Endothelial cell of umbilical vein (primary cell): ENCODE data around the gene DCAF5. TPM values are rescaled to one million over a fixed set of nuclear protein-coding genes. Genes with fewer than 3 reads are reported as not detected.
A peak's percentile ranks its signal among the peaks of the same experiment; 100 is the strongest.
"Not testable (repeated sequence)": the region's sequence is repeated elsewhere in the genome, so short reads cannot be mapped to it uniquely, and the experiment has no call there.

Experiments used
- BruUV-seq: library from RNA; stranded (reverse); fragments of 400-500 nt; replicated peaks from 2 replicates; lab custom pipeline; 2021; lab: Mats Ljungman, UMichigan
- CTCF ChIA-PET: fragments of 300-600, 350-600 bp; sonication (Branson Sonifier 250); formaldehyde crosslinking; loops from one replicate; lab custom pipeline; 2021; ENCODE audit warnings: antibody characterized with exemption, inconsistent platforms; lab: Charles Lee
- POLR2A ChIA-PET: fragments of 300-600, 350-600 bp; sonication (Branson Sonifier 250); formaldehyde crosslinking; loops from one replicate; lab custom pipeline; 2021; ENCODE audit warnings: antibody characterized with exemption, inconsistent platforms; lab: Charles Lee
- DNase-seq: peaks from one replicate; pipeline ENCODE4 v3.0.0-alpha.2; 2011; ENCODE audit warnings: low read depth, low spot score
- FAIRE-seq: peaks from 2 replicates; lab custom pipeline; 2011; peaks lifted over from hg19 to GRCh38; lab: Jason Lieb, UNC
- H2AFZ ChIP-seq: 2 replicates; pipeline ENCODE4 v1.6.0; 2012; ENCODE audit warnings: low read depth, low read length, control low read depth, inconsistent platforms
- H3K27ac ChIP-seq: 2 replicates; pipeline ENCODE4 v1.5.1; 2011; ENCODE audit warnings: low read depth, mild to moderate bottlenecking, control low read depth, low read length, moderate library complexity; ENCODE audit not compliant: insufficient read depth
- H3K27me3 ChIP-seq, 2 experiments: 2 replicates each; pipeline versions ENCODE4 v1.6.0 to v1.6.1; 2011; ENCODE audit warnings: low read length in 2 of 2, mixed read lengths in 1 of 2; ENCODE audit not compliant: control insufficient read depth in 2 of 2, insufficient read depth in 2 of 2
- H3K36me3 ChIP-seq, 2 experiments: 2 replicates in 1 of 2; 3 replicates in 1 of 2; pipeline ENCODE4 v1.5.1; 2011; ENCODE audit warnings: low read length in 2 of 2, mild to moderate bottlenecking in 1 of 2, moderate library complexity in 1 of 2; ENCODE audit not compliant: control insufficient read depth in 2 of 2, insufficient read depth in 2 of 2; ENCODE audit errors: extremely low read depth in 1 of 2
- H3K4me1 ChIP-seq: 3 replicates; pipeline ENCODE4 v1.5.1; 2011; ENCODE audit warnings: mild to moderate bottlenecking, low read length; ENCODE audit not compliant: control insufficient read depth, insufficient read depth; ENCODE audit errors: extremely low read depth
- H3K4me2 ChIP-seq: 2 replicates; pipeline ENCODE4 v1.6.1; 2011; ENCODE audit warnings: low read length, control low read depth, mixed read lengths; ENCODE audit not compliant: insufficient read depth
- H3K4me3 ChIP-seq, 3 experiments: fragments of 200-600 bp in 1 of 3; sonication (generic), shearing (Covaris generic) in 1 of 3; replicated peaks in 1 of 3; 2 replicates each; pipeline ENCODE4 v1.5.1; 2011 to 2016; ENCODE audit warnings: control low read depth in 3 of 3, low read length in 3 of 3, mild to moderate bottlenecking in 2 of 3, inconsistent platforms in 1 of 3, low read depth in 1 of 3, moderate library complexity in 1 of 3; ENCODE audit not compliant: insufficient read depth in 1 of 3
- H3K79me2 ChIP-seq: 2 replicates; pipeline ENCODE4 v1.6.0; 2012; ENCODE audit warnings: low read length, inconsistent platforms; ENCODE audit not compliant: control insufficient read depth, insufficient read depth
- H3K9ac ChIP-seq: replicated peaks from 2 replicates; pipeline ENCODE3; 2011; ENCODE audit warnings: low read length, control low read depth; ENCODE audit not compliant: insufficient read depth; ENCODE audit errors: extremely low read depth
- H3K9me1 ChIP-seq: replicated peaks from 3 replicates; pipeline ENCODE4 v1.6.0; 2011; ENCODE audit warnings: mild to moderate bottlenecking, low read length; ENCODE audit not compliant: control insufficient read depth, insufficient read depth; ENCODE audit errors: extremely low read depth
- H3K9me3 ChIP-seq: replicated peaks from 2 replicates; pipeline ENCODE4 v1.5.1; 2012; ENCODE audit warnings: low read length, inconsistent platforms; ENCODE audit not compliant: control insufficient read depth, insufficient read depth
- H4K20me1 ChIP-seq: replicated peaks from 2 replicates; pipeline ENCODE3; 2011; ENCODE audit warnings: mild to moderate bottlenecking, low read length; ENCODE audit not compliant: control insufficient read depth, insufficient read depth; ENCODE audit errors: extremely low read depth
- EZH2 ChIP-seq: IDR thresholded peaks from 2 replicates; pipeline ENCODE4 v1.6.1; 2012; ENCODE audit warnings: borderline replicate concordance, low read depth, mild to moderate bottlenecking, moderate library complexity, low read length, inconsistent platforms; ENCODE audit not compliant: severe bottlenecking
- FOS ChIP-seq: IDR thresholded peaks from 2 replicates; pipeline ENCODE4 v1.6.1; 2011; ENCODE audit warnings: mild to moderate bottlenecking, low read length, moderate library complexity, borderline replicate concordance; ENCODE audit not compliant: insufficient read depth
- GATA2 ChIP-seq: IDR thresholded peaks from 2 replicates; pipeline ENCODE4 v1.7.0; 2011; ENCODE audit warnings: low read depth, mild to moderate bottlenecking, moderate library complexity, mixed read lengths, low read length; ENCODE audit not compliant: insufficient read length, insufficient read depth
- JUN ChIP-seq: IDR thresholded peaks from 2 replicates; pipeline ENCODE4 v1.6.1; 2011; ENCODE audit warnings: borderline replicate concordance, low read depth; ENCODE audit not compliant: insufficient read length, insufficient read depth
- MYC ChIP-seq: IDR thresholded peaks from one replicate; pipeline ENCODE4 v1.6.1; 2011; ENCODE audit warnings: mild to moderate bottlenecking, low read depth, low read length
- POLR2A ChIP-seq: IDR thresholded peaks from 2 replicates; pipeline ENCODE4 v1.6.1; 2012; ENCODE audit warnings: low read depth, mild to moderate bottlenecking, control low read depth, low read length
- POLR2AphosphoS5 ChIP-seq: IDR thresholded peaks from 2 replicates; pipeline ENCODE4 v1.6.1; 2012; ENCODE audit warnings: low read depth, mild to moderate bottlenecking, control low read depth, low read length, moderate library complexity; ENCODE audit not compliant: insufficient read depth
- dilution Hi-C: fragments of 300-500 bp; cut with MboI; formaldehyde crosslinking; loops from one replicate; pipeline ENCODE4 v1.15.0; 2019; ENCODE audit warnings: low sequenced_read_pairs; ENCODE audit not compliant: extremely low pct_ligation_motif_present
- intact Hi-C: fragments of 100-400 bp; cut with micrococcal nuclease; formaldehyde crosslinking; loops from one replicate; pipeline ENCODE4 v1.10.0; 2022
- polyA plus RNA-seq, 4 experiments: library from polyadenylated mRNA; depleted of rRNA in 3 of 4; stranded (reverse) in 3 of 4; unstranded in 1 of 4; fragments of >200 nt; gene quantifications; 2 replicates each; pipeline versions ENCODE4 v1.2.1 to v1.2.3, GENCODE V29; 2011 to 2012; ENCODE audit warnings: missing spikeins in 1 of 4
- total RNA-seq: library from RNA; stranded (reverse); gene quantifications from 2 replicates; pipeline ENCODE4 v1.2.3, GENCODE V29; 2021
- TF ChIP-seq, protein P1 (sequence below), 2 donors: IDR thresholded peaks; 1 replicate in 1 of 2; 2 replicates in 1 of 2; pipeline ENCODE4 v1.5.1; 2011; ENCODE audit warnings: low read length in 2 of 2, mild to moderate bottlenecking in 2 of 2, moderate library complexity in 2 of 2, control low read depth in 1 of 2, inconsistent platforms in 1 of 2, low read depth in 1 of 2; ENCODE audit not compliant: insufficient read depth in 1 of 2; ENCODE audit errors: extremely low read depth in 1 of 2
- TF ChIP-seq, protein P2 (sequence below): IDR thresholded peaks from 2 replicates; pipeline ENCODE4 v1.6.1; 2011; ENCODE audit not compliant: insufficient read depth, insufficient read length

DCAF5 gene
- total and polyA plus RNA-seq, 2 donors (not counting 3 experiments of a cell fraction or from before 2014, with no cell fraction given): 37.9 to 52.5 TPM

DNA sequence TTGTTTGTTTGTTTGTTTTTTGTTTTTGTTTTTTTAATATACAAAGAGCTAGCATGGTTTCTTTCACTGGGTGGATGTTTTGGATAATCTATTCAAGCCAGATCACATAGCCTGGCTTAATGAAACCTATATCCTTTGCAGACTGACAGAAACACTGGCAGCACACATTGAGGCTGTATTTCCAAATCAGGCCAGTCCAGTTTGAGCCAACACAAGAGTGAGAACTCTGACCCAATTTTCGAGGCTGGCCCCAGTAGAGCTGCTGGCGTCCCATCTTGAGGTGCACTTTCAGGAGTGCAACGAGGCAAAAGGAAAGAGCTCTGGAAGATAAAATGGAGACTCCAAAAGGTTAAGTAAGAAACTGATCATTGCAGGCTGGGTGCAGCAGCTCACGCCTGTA lies 129.9 kb downstream of the DCAF5 start:
- Histone ChIP-seq H3K27me3 (no peaks in the 10 kb centered on the region), H3K9me1 (no peaks in the 10 kb centered on the region), H3K27ac (no peak overlapping the region), H3K4me2 (no peak overlapping the region), H3K9ac (no peak overlapping the region), H3K4me3 (no peak overlapping the region), H2AFZ (no peak overlapping the region), H4K20me1 (no peaks in the 10 kb centered on the region), H3K36me3 (no peaks in the 10 kb centered on the region), H3K9me3 (no peaks in the 10 kb centered on the region), H3K4me1 (no peaks in the 10 kb centered on the region), H3K79me2 (no peaks in the 10 kb centered on the region)
- intact Hi-C loops (no loop called here), dilution Hi-C loops (no loop called here)
- no peak for DNase-seq
- no peak for FAIRE-seq
- BruUV-seq: no TSS peak
- CTCF ChIA-PET: interaction anchor here (0.8 kb wide), 1 partner anchor 9 kb away, joined by 4 read pairs; no protein-coding TSS in a partner anchor
- TF ChIP-seq, protein P1, sequence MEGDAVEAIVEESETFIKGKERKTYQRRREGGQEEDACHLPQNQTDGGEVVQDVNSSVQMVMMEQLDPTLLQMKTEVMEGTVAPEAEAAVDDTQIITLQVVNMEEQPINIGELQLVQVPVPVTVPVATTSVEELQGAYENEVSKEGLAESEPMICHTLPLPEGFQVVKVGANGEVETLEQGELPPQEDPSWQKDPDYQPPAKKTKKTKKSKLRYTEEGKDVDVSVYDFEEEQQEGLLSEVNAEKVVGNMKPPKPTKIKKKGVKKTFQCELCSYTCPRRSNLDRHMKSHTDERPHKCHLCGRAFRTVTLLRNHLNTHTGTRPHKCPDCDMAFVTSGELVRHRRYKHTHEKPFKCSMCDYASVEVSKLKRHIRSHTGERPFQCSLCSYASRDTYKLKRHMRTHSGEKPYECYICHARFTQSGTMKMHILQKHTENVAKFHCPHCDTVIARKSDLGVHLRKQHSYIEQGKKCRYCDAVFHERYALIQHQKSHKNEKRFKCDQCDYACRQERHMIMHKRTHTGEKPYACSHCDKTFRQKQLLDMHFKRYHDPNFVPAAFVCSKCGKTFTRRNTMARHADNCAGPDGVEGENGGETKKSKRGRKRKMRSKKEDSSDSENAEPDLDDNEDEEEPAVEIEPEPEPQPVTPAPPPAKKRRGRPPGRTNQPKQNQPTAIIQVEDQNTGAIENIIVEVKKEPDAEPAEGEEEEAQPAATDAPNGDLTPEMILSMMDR (IDR thresholded peaks at IDR 0.05; ENCODE audit: extremely low read depth in 1 of 2, insufficient read depth in 1 of 2, low read depth in 1 of 2, low read length in 2 of 2): no peak
- TF ChIP-seq EZH2 (no peak), POLR2AphosphoS5 (no peak), MYC (no peak), FOS (no peak), JUN (no peak), GATA2 (no peak), POLR2A (no peak)
- TF ChIP-seq, protein P2, sequence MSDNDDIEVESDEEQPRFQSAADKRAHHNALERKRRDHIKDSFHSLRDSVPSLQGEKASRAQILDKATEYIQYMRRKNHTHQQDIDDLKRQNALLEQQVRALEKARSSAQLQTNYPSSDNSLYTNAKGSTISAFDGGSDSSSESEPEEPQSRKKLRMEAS: no peak
- POLR2A ChIA-PET: no interaction called here

DNA sequence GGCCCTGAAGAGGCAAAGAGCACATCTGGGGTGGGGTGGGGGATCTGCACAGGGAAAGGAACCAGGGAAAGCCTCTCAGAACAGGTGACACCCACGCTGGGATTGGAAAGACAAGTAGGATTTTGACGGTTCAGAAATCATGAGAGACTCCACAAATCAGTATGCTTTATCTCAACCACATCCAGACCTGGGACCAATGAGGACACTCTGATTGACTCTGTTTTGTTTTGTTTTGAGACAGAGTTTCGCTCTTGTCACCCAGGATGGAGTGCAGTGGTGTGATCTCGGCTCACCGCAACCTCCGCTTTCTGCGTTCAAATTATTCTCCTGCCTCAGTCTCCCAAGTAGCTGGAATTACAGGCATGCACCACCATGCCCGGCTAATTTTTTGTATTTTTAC lies 130.8 kb downstream of the DCAF5 start:
- CTCF ChIA-PET, DNase-seq, dilution Hi-C loops, intact Hi-C loops, H3K27ac ChIP-seq, H3K36me3 ChIP-seq, H3K4me1 ChIP-seq, H3K4me2 ChIP-seq, H3K9me1 ChIP-seq, H3K9ac ChIP-seq, POLR2A ChIA-PET, BruUV-seq, H3K27me3 ChIP-seq, H4K20me1 ChIP-seq, H3K79me2 ChIP-seq, H2AFZ ChIP-seq, H3K9me3 ChIP-seq, H3K4me3 ChIP-seq: not testable (repeated sequence)
- FAIRE-seq: peak; percentile 35
